OCI-LY1 (cell line): Measurements from ENCODE around the gene C9orf50.
"Not testable (repeated sequence)": the region's sequence is repeated elsewhere in the genome, so short reads cannot be mapped to it uniquely, and the experiment has no call there.

Experiments used
- H2AFZ ChIP-seq: fragments of 200-600 bp; sonication (generic), shearing (Covaris generic); 2 replicates; pipeline ENCODE4 v1.6.0; 2014; ENCODE audit warnings: antibody characterized with exemption, mild to moderate bottlenecking, low read length
- H3F3A ChIP-seq: fragments of 200-600 bp; sonication (generic), shearing (Covaris generic); 2 replicates; pipeline ENCODE4 v1.6.0; 2014; ENCODE audit warnings: mild to moderate bottlenecking, antibody characterized with exemption, low read length, moderate library complexity; ENCODE audit not compliant: insufficient read depth
- H3K27ac ChIP-seq: fragments of 200-600 bp; sonication (generic); 2 replicates; pipeline ENCODE4 v1.5.1; 2014; ENCODE audit warnings: low read length, mixed run types, mild to moderate bottlenecking, low read depth; ENCODE audit not compliant: poor library complexity, severe bottlenecking
- H3K27me3 ChIP-seq: fragments of 200-600 bp; sonication (generic); 2 replicates; pipeline ENCODE4 v1.6.0; 2014; ENCODE audit warnings: antibody characterized with exemption, mild to moderate bottlenecking, low read length, moderate library complexity; ENCODE audit not compliant: insufficient read depth
- H3K36me3 ChIP-seq: fragments of 200-600 bp; sonication (generic); 2 replicates; pipeline ENCODE4 v1.6.1; 2014; ENCODE audit warnings: mild to moderate bottlenecking, antibody characterized with exemption, low read length, moderate library complexity, mixed read lengths; ENCODE audit not compliant: insufficient read depth
- H3K4me1 ChIP-seq: fragments of 200-600 bp; sonication (generic); 2 replicates; pipeline ENCODE4 v1.5.1; 2014; ENCODE audit warnings: mild to moderate bottlenecking, low read length, moderate library complexity; ENCODE audit not compliant: insufficient read depth, severe bottlenecking
- H3K4me2 ChIP-seq: fragments of 200-600 bp; sonication (generic), shearing (Covaris generic); 2 replicates; pipeline ENCODE4 v1.6.1; 2014; ENCODE audit warnings: low read length
- H3K4me3 ChIP-seq: fragments of 200-600 bp; sonication (generic); 2 replicates; pipeline ENCODE4 v1.5.1; 2014; ENCODE audit warnings: low read length, low read depth, mild to moderate bottlenecking, mixed read lengths; ENCODE audit not compliant: poor library complexity, severe bottlenecking
- H3K79me2 ChIP-seq: fragments of 200-600 bp; shearing (Covaris generic); 2 replicates; pipeline ENCODE4 v1.6.1; 2016; ENCODE audit warnings: mixed run types, low read length, mixed read lengths; ENCODE audit not compliant: insufficient read depth
- H3K9ac ChIP-seq: fragments of 200-600 bp; sonication (generic), shearing (Covaris generic); 2 replicates; pipeline ENCODE4 v1.6.1; 2014; ENCODE audit warnings: mild to moderate bottlenecking, low read length, mixed read lengths
- H3K9me2 ChIP-seq: fragments of 200-600 bp; sonication (generic), shearing (Covaris generic); 2 replicates; pipeline ENCODE4 v1.6.1; 2014; ENCODE audit warnings: low read depth, mild to moderate bottlenecking, low read length, mixed read lengths
- H3K9me3 ChIP-seq: fragments of 200-600 bp; shearing (Covaris generic); 2 replicates; pipeline ENCODE4 v1.6.1; 2014; ENCODE audit warnings: low read length, mixed read lengths
- H4K20me1 ChIP-seq: fragments of 200-600 bp; sonication (generic), shearing (Covaris generic); 2 replicates; pipeline ENCODE4 v1.6.0; 2016; ENCODE audit warnings: mild to moderate bottlenecking, low read length; ENCODE audit not compliant: insufficient read depth
- EZH2 ChIP-seq: fragments of 200-600 bp; sonication (generic), shearing (Covaris generic); IDR thresholded peaks from 2 replicates; pipeline ENCODE4 v1.8.0; 2017; ENCODE audit warnings: borderline replicate concordance, mixed run types, mild to moderate bottlenecking, antibody characterized with exemption, low read length, moderate library complexity, mixed read lengths
- TF ChIP-seq, protein P1 (sequence below): fragments of 200-600 bp; sonication (generic), shearing (Covaris generic); IDR thresholded peaks from 2 replicates; pipeline ENCODE4 v1.5.1; 2017; ENCODE audit warnings: mild to moderate bottlenecking, antibody characterized with exemption, low read length, moderate library complexity, mixed read lengths

C9orf50 gene

DNA sequence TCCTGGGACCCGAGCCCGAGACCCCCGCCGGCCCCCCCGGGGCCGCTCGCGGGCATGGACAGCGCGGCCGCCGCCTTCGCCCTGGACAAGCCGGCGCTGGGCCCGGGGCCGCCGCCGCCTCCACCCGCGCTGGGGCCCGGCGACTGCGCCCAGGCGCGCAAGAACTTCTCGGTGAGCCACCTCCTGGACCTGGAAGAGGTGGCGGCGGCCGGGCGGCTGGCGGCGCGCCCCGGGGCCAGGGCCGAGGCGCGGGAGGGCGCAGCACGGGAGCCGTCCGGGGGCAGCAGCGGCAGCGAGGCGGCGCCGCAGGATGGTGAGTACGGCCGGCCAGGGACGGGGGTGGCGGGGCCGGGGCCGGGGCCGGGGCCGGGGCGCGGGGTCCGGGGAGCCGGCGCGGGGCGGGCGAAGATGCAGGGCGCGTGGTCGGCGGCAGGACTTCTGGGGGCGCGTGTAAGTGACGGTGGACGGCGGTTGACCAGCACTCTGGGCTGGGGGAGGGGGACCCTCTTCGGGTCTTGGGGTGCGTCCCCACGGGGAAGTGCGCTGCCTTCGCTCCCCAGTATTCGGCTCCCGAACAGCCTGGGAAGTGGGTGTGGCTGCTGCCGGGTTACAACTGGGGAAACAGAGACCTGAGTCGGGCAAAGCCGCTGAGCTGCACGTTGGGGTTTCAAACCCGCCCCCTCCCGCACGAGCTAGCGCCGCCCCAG lies 45.1 kb upstream of the C9orf50 start:
- Histone ChIP-seq H3K4me2 (no peak overlapping the region), H3K9me2 (no peaks in the 10 kb centered on the region), H3K79me2 (no peaks in the 10 kb centered on the region), H3K27me3 (peaks cover 3% of the 10 kb centered on the region; the same call in 1 of the 2 replicates), H3F3A (no peaks in the 10 kb centered on the region), H3K27ac (no peak overlapping the region), H2AFZ (no peak overlapping the region), H3K4me3 (no peak overlapping the region), H4K20me1 (no peaks in the 10 kb centered on the region), H3K4me1 (no peaks in the 10 kb centered on the region), H3K36me3 (no peaks in the 10 kb centered on the region), H3K9me3 (no peaks in the 10 kb centered on the region), H3K9ac (no peak overlapping the region)
- TF ChIP-seq, protein P1, sequence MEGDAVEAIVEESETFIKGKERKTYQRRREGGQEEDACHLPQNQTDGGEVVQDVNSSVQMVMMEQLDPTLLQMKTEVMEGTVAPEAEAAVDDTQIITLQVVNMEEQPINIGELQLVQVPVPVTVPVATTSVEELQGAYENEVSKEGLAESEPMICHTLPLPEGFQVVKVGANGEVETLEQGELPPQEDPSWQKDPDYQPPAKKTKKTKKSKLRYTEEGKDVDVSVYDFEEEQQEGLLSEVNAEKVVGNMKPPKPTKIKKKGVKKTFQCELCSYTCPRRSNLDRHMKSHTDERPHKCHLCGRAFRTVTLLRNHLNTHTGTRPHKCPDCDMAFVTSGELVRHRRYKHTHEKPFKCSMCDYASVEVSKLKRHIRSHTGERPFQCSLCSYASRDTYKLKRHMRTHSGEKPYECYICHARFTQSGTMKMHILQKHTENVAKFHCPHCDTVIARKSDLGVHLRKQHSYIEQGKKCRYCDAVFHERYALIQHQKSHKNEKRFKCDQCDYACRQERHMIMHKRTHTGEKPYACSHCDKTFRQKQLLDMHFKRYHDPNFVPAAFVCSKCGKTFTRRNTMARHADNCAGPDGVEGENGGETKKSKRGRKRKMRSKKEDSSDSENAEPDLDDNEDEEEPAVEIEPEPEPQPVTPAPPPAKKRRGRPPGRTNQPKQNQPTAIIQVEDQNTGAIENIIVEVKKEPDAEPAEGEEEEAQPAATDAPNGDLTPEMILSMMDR, result no peak
- TF ChIP-seq EZH2, result no peak

- H3K27ac ChIP-seq, result no peak within 1 kb of the TSS
- H3K4me2 ChIP-seq, result no peak within 1 kb of the TSS
Measured at GRCh38 chr9:129665389-129665775, 44.5 kb upstream of the C9orf50 start, which contains the start of gene PRRX2. TSS of gene PRRX2 (plus strand) at chr9:129665647. CDS start at chr9:129665868, 221 bp downstream.

GRCh38 chr9:129664746-129665388 lies 44.0 kb upstream of the C9orf50 start:
- no peak overlapping the region for H3K4me3 ChIP-seq
- H4K20me1 ChIP-seq, result no peaks in the 10 kb centered on the region
- H3K27me3 ChIP-seq, result peaks cover 3% of the 10 kb centered on the region; the same call in 1 of the 2 replicates
- no peak overlapping the region for H2AFZ ChIP-seq
- no peaks in the 10 kb centered on the region for H3F3A ChIP-seq
- H3K9me3 ChIP-seq, result no peaks in the 10 kb centered on the region
- H3K9ac ChIP-seq, result no peak overlapping the region
- no peaks in the 10 kb centered on the region for H3K79me2 ChIP-seq
- no peak overlapping the region for H3K4me2 ChIP-seq
- H3K9me2 ChIP-seq, result no peaks in the 10 kb centered on the region
- H3K4me1 ChIP-seq, result no peaks in the 10 kb centered on the region
- TF ChIP-seq, protein P1, result no peak
- TF ChIP-seq EZH2, result no peak
- no peaks in the 10 kb centered on the region for H3K36me3 ChIP-seq
- no peak overlapping the region for H3K27ac ChIP-seq

More at GRCh38 chr9:129665389-129665775, 44.5 kb upstream of the C9orf50 start, which contains the start of gene PRRX2:
- no peaks in the 10 kb centered on the region for H3K79me2 ChIP-seq
- H3K9ac ChIP-seq, result no peak within 1 kb of the TSS
- no peaks in the 10 kb centered on the region for H3K36me3 ChIP-seq
- no peak for TF ChIP-seq EZH2
- TF ChIP-seq, protein P1, result no peak
- H3K27me3 ChIP-seq, result peaks cover 3% of the 10 kb centered on the region; the same call in 1 of the 2 replicates
- no peak within 1 kb of the TSS for H3K4me3 ChIP-seq
- H3K4me1 ChIP-seq, result no peaks in the 10 kb centered on the region
- no peaks in the 10 kb centered on the region for H3K9me2 ChIP-seq
- H2AFZ ChIP-seq, result no peak within 1 kb of the TSS
- H3K9me3 ChIP-seq, result no peaks in the 10 kb centered on the region
- H4K20me1 ChIP-seq, result no peaks in the 10 kb centered on the region
- no peaks in the 10 kb centered on the region for H3F3A ChIP-seq

- not testable (repeated sequence) for H4K20me1 ChIP-seq, H3K9ac ChIP-seq, H3K27me3 ChIP-seq, H2AFZ ChIP-seq, H3K9me3 ChIP-seq, H3K9me2 ChIP-seq, H3K79me2 ChIP-seq, H3F3A ChIP-seq, H3K36me3 ChIP-seq, H3K4me3 ChIP-seq, H3K4me2 ChIP-seq, H3K27ac ChIP-seq, H3K4me1 ChIP-seq
Measured at GRCh38 chr9:129662239-129662638, 41.3 kb upstream of the C9orf50 start.
